Measurements from ENCODE around the gene OXGR1. TPM values are rescaled to one million over a fixed set of nuclear protein-coding genes. Genes with fewer than 3 reads are reported as not detected.

The OXGR1 gene
- total and polyA plus RNA-seq, 10 of the 15 experiments (the other 5 are each of a cell fraction or from before 2014, with no cell fraction given): 0.05 TPM; not detected in 9

- CTCF ChIA-PET: interaction anchor here (1.6 kb wide), 1 partner anchor 16 kb away, joined by 6 read pairs; no protein-coding TSS in a partner anchor
- DNase-seq (ENCODE audit: low read depth, low spot score): no peak
- intact Hi-C loops (cut with micrococcal nuclease; ENCODE audit: unreplicated experiment): no loop called here
These were observed 7.4 kb upstream of the OXGR1 start for GRCh38 chr13:97001636-97002035.

More at GRCh38 chr13:97001636-97002035, 7.4 kb upstream of the OXGR1 start:
- no peak overlapping the region for H3K4me2 ChIP-seq (ENCODE audit: control insufficient read depth, insufficient read depth)
- ATAC-seq: no peak
- H3K27ac ChIP-seq (ENCODE audit: control insufficient read depth, insufficient read depth): no peak overlapping the region
- H2AFZ ChIP-seq (ENCODE audit: control insufficient read depth, low read depth, low read length): no peak overlapping the region
- BruUV-seq (replicated peaks): no TSS peak
- H4K20me1 ChIP-seq (ENCODE audit: control insufficient read depth, insufficient read depth): no peaks in the 10 kb centered on the region
- no peaks in the 10 kb centered on the region for H3K9me3 ChIP-seq (replicated peaks; ENCODE audit: control insufficient read depth, insufficient read depth, low read length)
- in situ Hi-C loops (cut with MboI): no loop called here
- FAIRE-seq: no peak
- SMC1A ChIA-PET (ENCODE audit: uncharacterized antibody, unreplicated experiment): no interaction called here
- no peaks in the 10 kb centered on the region for H3K4me1 ChIP-seq (ENCODE audit: control insufficient read depth, insufficient read depth, low read length)
- POLR2A ChIA-PET: interaction anchor here (0.5 kb wide), 1 partner anchor 225 kb away, joined by 3 read pairs; no protein-coding TSS in a partner anchor
- H3K36me3 ChIP-seq (ENCODE audit: control insufficient read depth in 2 of 2, insufficient read depth in 2 of 2, low read length in 1 of 2): no peaks in the 10 kb centered on the region
- no peak overlapping the region for H3K4me3 ChIP-seq
- TF ChIP-seq LARP7 (IDR thresholded peaks at IDR 0.05): no peak
- no peak for TF ChIP-seq JUND (IDR thresholded peaks at IDR 0.05; ENCODE audit: low read depth, low read length)
- TF ChIP-seq SIX5 (IDR thresholded peaks at IDR 0.05; ENCODE audit: low read depth, low read length, severe bottlenecking): no peak
- no peak for TF ChIP-seq KAT2A (conservative IDR thresholded peaks at IDR 0.05; ENCODE audit: control insufficient read depth, low read depth, low read length)
- no peak for TF ChIP-seq TCF7 (IDR thresholded peaks at IDR 0.05; ENCODE audit: borderline replicate concordance)
- TF ChIP-seq NBN (IDR thresholded peaks at IDR 0.05): no peak
- no peak for TF ChIP-seq IRF3 (IDR thresholded peaks at IDR 0.05)
- TF ChIP-seq CUX1 (IDR thresholded peaks at IDR 0.05; ENCODE audit: insufficient replicate concordance, low read depth, low read length): no peak
- no peak for TF ChIP-seq SIN3A (IDR thresholded peaks at IDR 0.05; ENCODE audit: low read depth, low read length)
- no peak for TF ChIP-seq SMC3 (IDR thresholded peaks at IDR 0.05; ENCODE audit: borderline replicate concordance, low read length)
- TF ChIP-seq STAT3 (IDR thresholded peaks at IDR 0.05; ENCODE audit: low read depth, low read length): no peak
- no peak for TF ChIP-seq ZBTB33 (IDR thresholded peaks at IDR 0.05)
- no peak for TF ChIP-seq ZBED1 (IDR thresholded peaks at IDR 0.05; ENCODE audit: borderline replicate concordance)
- no peaks in the 10 kb centered on the region for H3K27me3 ChIP-seq (replicated peaks in 1 of 2; ENCODE audit: control insufficient read depth in 2 of 2, insufficient read depth in 2 of 2, low read length in 1 of 2)
- RAD21 ChIA-PET (ENCODE audit: unreplicated experiment): no interaction called here
- H3K9ac ChIP-seq (ENCODE audit: control insufficient read depth, insufficient read depth, low read length): no peak overlapping the region
- H3K79me2 ChIP-seq (ENCODE audit: control insufficient read depth, insufficient read depth, low read length): no peaks in the 10 kb centered on the region
- WGBS (ENCODE audit: insufficient coverage, insufficient replicate concordance, low lambda C conversion rate, missing lambda C conversion rate): 11% methylated on average over 6 of the region's 6 CpGs
